Prostate gland (tissue), 2 donors: ENCODE measurements around the gene YPEL4. TPM values are rescaled to one million over a fixed set of nuclear protein-coding genes. Genes with fewer than 3 reads are reported as not detected.

Experiments
- DNase-seq: peaks from one replicate; pipeline ENCODE4 v3.0.0-alpha.2; 2019; ENCODE audit warnings: low spot score
- H3K27ac ChIP-seq, 2 donors: fragments of 200-600 bp; sonication (generic); 2 replicates each; pipeline ENCODE4 v1.5.1; 2017 to 2019
- H3K27me3 ChIP-seq: fragments of 200-600 bp; sonication (generic); replicated peaks from 2 replicates; pipeline ENCODE4 v1.5.1; 2019; ENCODE audit not compliant: insufficient read depth
- H3K36me3 ChIP-seq, 2 donors: fragments of 200-600 bp; sonication (generic); 1 replicate in 1 of 2; 2 replicates in 1 of 2; pipeline versions ENCODE4 v1.5.1 to v1.8.1; 2017 to 2019
- H3K4me1 ChIP-seq: fragments of 200-600 bp; sonication (generic); replicated peaks from 2 replicates; pipeline ENCODE4 v1.5.1; 2019
- H3K4me3 ChIP-seq, 2 donors: fragments of 200-600 bp; sonication (generic); 2 replicates each; pipeline ENCODE4 v1.5.1; 2017 to 2019
- H3K9me3 ChIP-seq: fragments of 200-600 bp; sonication (generic); 2 replicates; pipeline ENCODE4 v1.5.1; 2017
- POLR2A ChIP-seq: fragments of 450-650 bp; IDR thresholded peaks from one replicate; pipeline ENCODE4 v1.6.1; 2016; ENCODE audit warnings: antibody characterized with exemption, mild to moderate bottlenecking
- POLR2AphosphoS5 ChIP-seq: sonication (generic); formaldehyde crosslinking; IDR thresholded peaks from one replicate; pipeline ENCODE4 v1.6.1; 2017; ENCODE audit warnings: antibody characterized with exemption
- WGBS: methylation state at CpG from one replicate; pipeline ENCODE4 v1.1.5; 2018; 5-methylcytosine and 5-hydroxymethylcytosine counted together
- intact Hi-C: fragments of 100-400 bp; cut with DNase I; formaldehyde crosslinking; loops from one replicate; pipeline ENCODE4 v1.14.2; 2022
- total RNA-seq, 2 donors: library from RNA; depleted of rRNA; stranded (reverse); fragments of >200 nt; gene quantifications; one replicate each; pipeline ENCODE4 v1.1.0, GENCODE V29; 2016
- TF ChIP-seq, protein P1 (sequence below), 4 experiments: fragments of 200-600 bp in 2 of 4; fragments of 450-650 bp in 2 of 4; sonication (generic) in 2 of 4; IDR thresholded peaks; 1 replicate in 3 of 4; 2 replicates in 1 of 4; pipeline ENCODE4 v1.5.1; 2016 to 2019; ENCODE audit warnings: antibody characterized with exemption in 4 of 4, mild to moderate bottlenecking in 2 of 4, moderate library complexity in 2 of 4

Gene YPEL4
- total RNA-seq, 2 donors from 2014 or later, result 0.46 to 3.6 TPM

DNA sequence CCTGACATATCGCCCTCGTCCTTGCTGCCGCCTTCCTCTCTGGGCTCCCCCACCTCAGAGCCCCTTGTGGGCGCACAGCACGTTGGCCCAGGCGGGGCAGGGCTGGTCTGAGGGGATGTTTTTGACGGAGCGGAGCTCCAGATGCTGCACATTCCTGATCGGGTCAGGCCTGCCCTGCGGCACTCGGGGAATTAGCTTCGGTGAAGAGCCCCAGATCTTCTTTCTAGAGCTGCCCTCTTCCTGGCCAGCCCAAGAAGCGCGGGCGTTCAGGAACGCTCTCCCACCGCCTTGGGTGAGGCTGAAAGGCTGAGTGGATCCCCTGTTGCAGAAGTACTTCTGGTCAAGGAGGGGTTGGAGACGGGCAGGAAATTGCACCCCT is 12.1 kb downstream of the YPEL4 start:
- Histone ChIP-seq H3K4me1 (peaks cover 5% of the 10 kb centered on the region), H3K9me3 (no peaks in the 10 kb centered on the region), H3K27ac (peak overlapping the region; percentile 66 to 81), H3K27me3 (no peaks in the 10 kb centered on the region), H3K4me3 (peak overlapping the region; percentile 52 to 76), H3K36me3 (no peaks in the 10 kb centered on the region)
- WGBS, result 13% methylated on average over 18 of the region's 18 CpGs
- TF ChIP-seq POLR2AphosphoS5 (no peak), POLR2A (no peak)
- TF ChIP-seq, protein P1, sequence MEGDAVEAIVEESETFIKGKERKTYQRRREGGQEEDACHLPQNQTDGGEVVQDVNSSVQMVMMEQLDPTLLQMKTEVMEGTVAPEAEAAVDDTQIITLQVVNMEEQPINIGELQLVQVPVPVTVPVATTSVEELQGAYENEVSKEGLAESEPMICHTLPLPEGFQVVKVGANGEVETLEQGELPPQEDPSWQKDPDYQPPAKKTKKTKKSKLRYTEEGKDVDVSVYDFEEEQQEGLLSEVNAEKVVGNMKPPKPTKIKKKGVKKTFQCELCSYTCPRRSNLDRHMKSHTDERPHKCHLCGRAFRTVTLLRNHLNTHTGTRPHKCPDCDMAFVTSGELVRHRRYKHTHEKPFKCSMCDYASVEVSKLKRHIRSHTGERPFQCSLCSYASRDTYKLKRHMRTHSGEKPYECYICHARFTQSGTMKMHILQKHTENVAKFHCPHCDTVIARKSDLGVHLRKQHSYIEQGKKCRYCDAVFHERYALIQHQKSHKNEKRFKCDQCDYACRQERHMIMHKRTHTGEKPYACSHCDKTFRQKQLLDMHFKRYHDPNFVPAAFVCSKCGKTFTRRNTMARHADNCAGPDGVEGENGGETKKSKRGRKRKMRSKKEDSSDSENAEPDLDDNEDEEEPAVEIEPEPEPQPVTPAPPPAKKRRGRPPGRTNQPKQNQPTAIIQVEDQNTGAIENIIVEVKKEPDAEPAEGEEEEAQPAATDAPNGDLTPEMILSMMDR (IDR thresholded peaks at IDR 0.05), result no peak
- no peak for DNase-seq
- intact Hi-C loops, result loop anchor here (2.0 kb wide), 1 partner anchor 39 kb away; no protein-coding TSS in a partner anchor

DNA sequence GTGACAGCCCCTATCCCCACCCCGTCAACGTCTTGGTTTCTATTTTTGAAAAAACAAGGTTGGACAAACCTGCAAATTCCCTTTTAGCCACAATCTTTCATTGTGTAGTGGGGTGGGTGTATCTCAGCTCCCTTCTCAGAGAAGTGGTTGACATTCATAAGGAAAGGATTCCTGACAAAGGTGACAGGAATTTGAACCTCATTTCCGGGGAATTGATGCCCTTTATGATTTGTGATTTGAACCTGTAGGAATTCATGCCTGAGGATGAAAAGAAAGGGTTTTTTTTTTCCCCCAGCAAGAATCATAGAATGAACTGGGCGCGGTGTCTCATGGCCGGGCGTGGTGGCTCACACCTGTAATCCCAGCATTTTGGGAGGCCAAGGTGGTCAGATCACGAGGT is 14.5 kb downstream of the YPEL4 start:
- TF ChIP-seq POLR2A (no peak), POLR2AphosphoS5 (no peak)
- TF ChIP-seq, protein P1 (IDR thresholded peaks at IDR 0.05), result no peak
- Histone ChIP-seq H3K4me1 (peaks cover 5% of the 10 kb centered on the region), H3K27ac (no peak overlapping the region), H3K36me3 (no peaks in the 10 kb centered on the region), H3K27me3 (no peaks in the 10 kb centered on the region), H3K9me3 (no peaks in the 10 kb centered on the region), H3K4me3 (no peak overlapping the region)
- 85% methylated on average over 8 of the region's 8 CpGs for WGBS
- intact Hi-C loops, result no loop called here
- DNase-seq, result no peak

DNA sequence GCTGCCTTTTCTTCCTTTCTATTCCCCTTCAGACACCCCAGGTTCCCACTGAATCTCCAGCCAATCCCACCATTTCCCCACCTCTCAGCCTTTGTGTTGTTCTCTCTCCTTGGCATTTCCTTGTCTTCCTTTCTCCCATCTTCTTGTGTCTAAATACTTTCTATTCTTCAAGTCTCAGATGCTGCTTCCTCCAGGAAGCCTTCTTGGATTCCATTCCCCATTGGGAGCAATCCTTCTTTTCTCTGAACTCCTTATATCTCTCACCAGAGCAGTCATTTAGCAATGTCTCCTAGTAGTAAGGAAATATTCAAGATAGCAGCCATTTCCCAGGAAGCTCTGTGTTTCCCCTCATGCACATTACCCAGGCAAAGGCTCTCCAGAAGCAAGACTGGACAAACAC is 15.4 kb downstream of the YPEL4 start:
- no peak for TF ChIP-seq POLR2AphosphoS5
- TF ChIP-seq POLR2A, result no peak
- TF ChIP-seq, protein P1 (IDR thresholded peaks at IDR 0.05), result no peak
- DNase-seq, result no peak
- Histone ChIP-seq H3K27ac (no peak overlapping the region), H3K36me3 (no peaks in the 10 kb centered on the region), H3K27me3 (no peaks in the 10 kb centered on the region), H3K4me1 (peaks cover 5% of the 10 kb centered on the region), H3K4me3 (no peak overlapping the region), H3K9me3 (no peaks in the 10 kb centered on the region)
- intact Hi-C loops, result no loop called here

DNA sequence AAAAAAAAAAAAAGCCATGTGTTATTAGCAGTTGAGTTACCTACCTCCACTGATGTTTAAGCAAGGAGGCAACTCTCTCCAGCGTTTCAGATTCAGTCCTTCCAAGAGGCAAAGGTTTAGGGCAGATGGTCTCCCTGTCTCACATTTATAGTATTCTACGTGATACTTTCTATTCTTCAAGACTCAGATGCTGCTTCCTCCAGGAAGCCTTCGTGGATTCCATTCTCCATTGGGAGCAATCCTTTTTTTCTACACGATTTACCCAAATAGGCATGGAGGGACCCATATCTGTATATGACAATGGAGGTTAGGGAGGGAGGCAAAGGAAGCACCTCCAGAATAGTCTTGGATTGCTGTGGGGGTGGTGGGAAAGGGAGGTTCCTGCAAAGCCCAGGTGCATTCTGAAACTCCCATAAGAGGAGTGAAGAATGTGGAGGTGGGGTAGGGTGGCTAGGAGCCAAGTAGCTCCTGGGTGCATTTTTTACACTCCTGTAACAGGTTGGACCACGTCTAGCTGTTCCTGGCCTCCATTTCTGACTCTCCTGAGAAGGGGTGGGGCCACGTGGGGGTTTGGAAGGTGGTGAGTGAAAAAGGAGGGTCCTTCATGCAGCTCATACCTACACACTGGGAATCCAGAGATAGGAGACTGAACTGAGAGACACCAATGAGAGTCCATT is 16.2 kb downstream of the YPEL4 start:
- Histone ChIP-seq H3K27me3 (no peaks in the 10 kb centered on the region), H3K4me1 (peaks cover 5% of the 10 kb centered on the region), H3K36me3 (no peaks in the 10 kb centered on the region), H3K4me3 (no peak overlapping the region), H3K9me3 (no peaks in the 10 kb centered on the region), H3K27ac (no peak overlapping the region)
- no peak for DNase-seq
- TF ChIP-seq POLR2AphosphoS5, result no peak
- no peak for TF ChIP-seq POLR2A
- TF ChIP-seq, protein P1 (IDR thresholded peaks at IDR 0.05), result no peak
- 76% methylated on average over 6 of the region's 6 CpGs for WGBS
- intact Hi-C loops, result no loop called here

DNA sequence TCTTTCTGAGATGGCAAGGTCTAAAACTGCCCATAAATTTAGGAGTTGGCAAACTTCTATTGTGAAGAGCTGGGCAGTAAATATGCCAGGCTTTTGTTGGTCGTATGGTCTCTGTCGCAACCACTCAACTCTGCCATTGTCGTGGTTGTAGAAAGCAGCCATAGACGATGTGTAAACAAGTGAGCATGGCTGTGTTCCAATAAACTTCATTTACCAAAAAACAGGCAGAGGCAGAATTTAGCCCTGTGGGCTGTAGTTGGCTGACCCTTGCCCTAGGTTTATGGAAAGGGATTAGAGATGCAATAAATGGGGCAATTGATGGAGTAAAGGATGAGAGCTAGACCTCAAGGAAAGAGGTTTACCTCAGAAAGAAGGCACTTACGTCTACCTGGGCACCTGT is 17.6 kb downstream of the YPEL4 start:
- H3K9me3 ChIP-seq, result no peaks in the 10 kb centered on the region
- intact Hi-C loops, result no loop called here
- 24% methylated on average over 5 of the region's 5 CpGs for WGBS
- DNase-seq, result no peak
- no peaks in the 10 kb centered on the region for H3K36me3 ChIP-seq
- H3K27me3 ChIP-seq, result no peaks in the 10 kb centered on the region
- no peak overlapping the region for H3K27ac ChIP-seq
- TF ChIP-seq POLR2AphosphoS5 (no peak), POLR2A (no peak)
- TF ChIP-seq, protein P1 (IDR thresholded peaks at IDR 0.05), result no peak
- no peak overlapping the region for H3K4me3 ChIP-seq
- H3K4me1 ChIP-seq, result no peaks in the 10 kb centered on the region
